GM12878 (cell line): ENCODE measurements around the gene OR13J1. TPM values are rescaled to one million over a fixed set of nuclear protein-coding genes. Genes with fewer than 3 reads are reported as not detected.

Experiments used
- ATAC-seq: fragments of 200-7000 bp; cut with Tn5 transposase; 3 replicates; pipeline ENCODE4 v1.9.1; 2020; ENCODE audit warnings: mild to moderate bottlenecking, moderate library complexity
- BruUV-seq: library from RNA; stranded (reverse); fragments of 400-500 nt; replicated peaks from 2 replicates; lab custom pipeline; 2021; lab: Mats Ljungman, UMichigan
- CTCF ChIA-PET: fragments of 300-600 bp; sonication (Branson Sonifier 250); formaldehyde crosslinking; extraction: SDS; loops from one replicate; lab custom pipeline; 2021; ENCODE audit warnings: inconsistent platforms; lab: Yijun Ruan, JAX
- POLR2A ChIA-PET: fragments of 350-600 bp; formaldehyde crosslinking; extraction: SDS; loops from one replicate; lab custom pipeline; 2021; ENCODE audit warnings: inconsistent platforms; lab: Charles Lee
- RAD21 ChIA-PET: fragments of 300-600 bp; sonication (Branson Sonifier 250); formaldehyde crosslinking; loops from one replicate; lab custom pipeline; 2023; ENCODE audit warnings: antibody characterized with exemption; ENCODE audit not compliant: unreplicated experiment; lab: Charles Lee
- SMC1A ChIA-PET: fragments of 300-600 bp; sonication (Branson Sonifier 250); formaldehyde crosslinking; loops from one replicate; lab custom pipeline; 2023; ENCODE audit not compliant: unreplicated experiment, uncharacterized antibody; lab: Charles Lee
- DNase-seq: peaks from one replicate; pipeline ENCODE4 v3.0.0-alpha.2; 2011; ENCODE audit warnings: low read depth, low spot score
- FAIRE-seq: peaks from 3 replicates; lab custom pipeline; 2011; peaks lifted over from hg19 to GRCh38; lab: Jason Lieb, UNC
- H2AFZ ChIP-seq: 2 replicates; pipeline ENCODE4 v1.6.0; 2011; ENCODE audit warnings: low read depth, low read length, control low read depth; ENCODE audit not compliant: control insufficient read depth
- H3K27ac ChIP-seq: 2 replicates; pipeline ENCODE4 v1.5.1; 2011; ENCODE audit warnings: control low read depth; ENCODE audit not compliant: control insufficient read depth, insufficient read depth
- H3K27me3 ChIP-seq, 2 experiments: replicated peaks in 1 of 2; 2 replicates each; pipeline versions ENCODE4 v1.6.0 to v1.6.1; 2011; ENCODE audit warnings: low read length in 1 of 2; ENCODE audit not compliant: control insufficient read depth in 2 of 2, insufficient read depth in 2 of 2
- H3K36me3 ChIP-seq, 2 experiments: 2 replicates each; pipeline ENCODE4 v1.5.1; 2011; ENCODE audit warnings: low read length in 1 of 2; ENCODE audit not compliant: control insufficient read depth in 2 of 2, insufficient read depth in 2 of 2
- H3K4me1 ChIP-seq: 2 replicates; pipeline ENCODE4 v1.6.1; 2011; ENCODE audit warnings: mild to moderate bottlenecking, low read length, moderate library complexity, mixed read lengths; ENCODE audit not compliant: control insufficient read depth, insufficient read depth
- H3K4me2 ChIP-seq: 2 replicates; pipeline ENCODE4 v1.6.0; 2011; ENCODE audit warnings: control low read depth; ENCODE audit not compliant: control insufficient read depth, insufficient read depth
- H3K4me3 ChIP-seq: fragments of 200-600 bp; sonication (generic); 2 replicates; pipeline ENCODE4 v1.5.1; 2016
- H3K79me2 ChIP-seq: 2 replicates; pipeline ENCODE4 v1.6.0; 2011; ENCODE audit warnings: low read length; ENCODE audit not compliant: control insufficient read depth, insufficient read depth
- H3K9ac ChIP-seq: 2 replicates; pipeline ENCODE4 v1.8.0; 2011; ENCODE audit warnings: low read length, control low read depth, mixed read lengths; ENCODE audit not compliant: control insufficient read depth, insufficient read depth
- H3K9me3 ChIP-seq: replicated peaks from 3 replicates; pipeline ENCODE4 v1.5.1; 2011; ENCODE audit warnings: mild to moderate bottlenecking, low read length; ENCODE audit not compliant: control insufficient read depth, insufficient read depth
- H4K20me1 ChIP-seq: 2 replicates; pipeline ENCODE4 v1.6.0; 2011; ENCODE audit not compliant: control insufficient read depth, insufficient read depth
- ASH2L ChIP-seq: fragments of 300-600, 200-600 bp; sonication (generic); IDR thresholded peaks from 2 replicates; pipeline ENCODE4 v1.6.1; 2017; ENCODE audit warnings: low read depth, mild to moderate bottlenecking, borderline replicate concordance
- CBX5 ChIP-seq: sonication (generic); IDR thresholded peaks from 2 replicates; pipeline ENCODE4 v1.6.1; 2016; ENCODE audit warnings: low read depth, moderate library complexity, mild to moderate bottlenecking, inconsistent platforms
- ETV6 ChIP-seq, 2 experiments: fragments of 450-650 bp in 1 of 2; IDR thresholded peaks in 1 of 2; conservative IDR thresholded peaks in 1 of 2; 2 replicates each; pipeline ENCODE4 v1.6.1; 2014; ENCODE audit warnings: antibody characterized with exemption in 1 of 2, borderline replicate concordance in 1 of 2, low read depth in 1 of 2, mild to moderate bottlenecking in 1 of 2, moderate library complexity in 1 of 2
- GABPA ChIP-seq: IDR thresholded peaks from 2 replicates; pipeline ENCODE4 v1.6.1; 2014; ENCODE audit warnings: antibody characterized with exemption, low read depth, mild to moderate bottlenecking, inconsistent platforms
- GATAD2B ChIP-seq: fragments of 450-650 bp; conservative IDR thresholded peaks from 2 replicates; pipeline ENCODE4 v1.6.1; 2017; ENCODE audit warnings: low read depth, mild to moderate bottlenecking, moderate library complexity
- HCFC1 ChIP-seq: fragments of 150-350 bp; IDR thresholded peaks from 2 replicates; pipeline ENCODE4 v1.6.1; 2014; ENCODE audit warnings: low read length
- IKZF2 ChIP-seq, 2 experiments: fragments of 450-650 bp; IDR thresholded peaks; 2 replicates each; pipeline ENCODE4 v1.6.1; 2017; ENCODE audit warnings: mild to moderate bottlenecking in 2 of 2, moderate library complexity in 2 of 2
- MAX ChIP-seq: IDR thresholded peaks from 2 replicates; pipeline ENCODE4 v1.6.1; 2012; ENCODE audit warnings: low read depth, low read length, improper control_type of control experiment
- NFIC ChIP-seq: IDR thresholded peaks from 2 replicates; pipeline ENCODE4 v1.6.1; 2012; ENCODE audit warnings: low read depth, mild to moderate bottlenecking, inconsistent platforms, low read length, moderate library complexity
- NFXL1 ChIP-seq: fragments of 450-650 bp; IDR thresholded peaks from 2 replicates; pipeline ENCODE4 v1.6.1; 2017; ENCODE audit warnings: antibody characterized with exemption, mild to moderate bottlenecking, borderline replicate concordance
- NR2C1 ChIP-seq: fragments of 450-650 bp; IDR thresholded peaks from 2 replicates; pipeline ENCODE4 v1.6.1; 2017; ENCODE audit warnings: antibody characterized with exemption, mild to moderate bottlenecking, moderate library complexity
- SMARCA5 ChIP-seq: fragments of 450-650 bp; IDR thresholded peaks from 2 replicates; pipeline ENCODE4 v1.6.1; 2017; ENCODE audit warnings: mild to moderate bottlenecking
- SREBF2 ChIP-seq: IDR thresholded peaks from 2 replicates; pipeline ENCODE4 v1.6.1; 2012; ENCODE audit warnings: mild to moderate bottlenecking, low read length
- SRF ChIP-seq, 2 experiments: IDR thresholded peaks; 2 replicates each; pipeline ENCODE4 v1.6.1; 2011; ENCODE audit warnings: low read depth in 2 of 2, low read length in 2 of 2, mild to moderate bottlenecking in 1 of 2, moderate library complexity in 1 of 2
- TAF1 ChIP-seq: IDR thresholded peaks from 2 replicates; pipeline ENCODE4 v1.6.1; 2011; ENCODE audit warnings: mild to moderate bottlenecking, low read depth, low read length, borderline replicate concordance
- TBL1XR1 ChIP-seq: IDR thresholded peaks from 2 replicates; pipeline ENCODE4 v1.6.1; 2012; ENCODE audit warnings: low read depth, low read length, improper control_type of control experiment
- ZNF24 ChIP-seq: fragments of 450-650 bp; IDR thresholded peaks from 2 replicates; pipeline ENCODE4 v1.6.1; 2017; ENCODE audit warnings: antibody characterized with exemption, mild to moderate bottlenecking
- ZNF384 ChIP-seq: IDR thresholded peaks from 2 replicates; pipeline ENCODE4 v1.6.1; 2012; ENCODE audit warnings: low read depth, mild to moderate bottlenecking, low read length, improper control_type of control experiment, borderline replicate concordance
- ZSCAN29 ChIP-seq: fragments of 450-650 bp; IDR thresholded peaks from 2 replicates; pipeline ENCODE4 v1.6.1; 2017; ENCODE audit warnings: mild to moderate bottlenecking, moderate library complexity
- WGBS: methylation state at CpG from one replicate; pipeline ENCODE4 v1.1.6; 2016; ENCODE audit warnings: low lambda C conversion rate; ENCODE audit not compliant: insufficient replicate concordance, insufficient coverage; ENCODE audit errors: missing lambda C conversion rate; 5-methylcytosine and 5-hydroxymethylcytosine counted together
- in situ Hi-C: fragments of 300-500 bp; cut with MboI; formaldehyde crosslinking; loops from 9 replicates; pipeline ENCODE4 v1.14.3; 2018; ENCODE audit warnings: mixed read lengths
- intact Hi-C: fragments of 100-400 bp; cut with micrococcal nuclease; formaldehyde crosslinking; loops from one replicate; pipeline ENCODE4 v1.14.2; 2022; ENCODE audit not compliant: unreplicated experiment
- polyA plus RNA-seq, 11 experiments: library from polyadenylated mRNA; depleted of rRNA in 4 of 11; unstranded in 6 of 11; stranded (reverse) in 5 of 11; fragments of >200 nt; fragmentation: Nextera tagmentation in 4 of 11; fragmentation: Illumina TruSeq in 1 of 11; extraction: Ambion mirVana in 4 of 11; extraction: Trizol in 1 of 11; gene quantifications; 1 replicate in 1 of 11; 2 replicates in 10 of 11; pipeline versions ENCODE4 v1.2.1 to v1.2.3, GENCODE V29; 2011 to 2016; ENCODE audit warnings: inconsistent platforms in 2 of 11, missing spikeins in 2 of 11, low read depth in 1 of 11
- total RNA-seq, 4 experiments: library from RNA; depleted of rRNA in 3 of 4; stranded (reverse); fragments of >200 nt in 3 of 4; fragmentation: Illumina TruSeq in 1 of 4; extraction: Trizol in 1 of 4; gene quantifications; 2 replicates each; pipeline versions ENCODE4 v1.2.1 to v1.2.3, GENCODE V29; 2013 to 2021

The OR13J1 gene
- total and polyA plus RNA-seq, 10 of the 15 experiments (the other 5 are each of a cell fraction or from before 2014, with no cell fraction given): not detected

GRCh38 chr9:35918780-35919179, 48.6 kb upstream of the OR13J1 start:
- no TSS peak for BruUV-seq
- ChIA-PET RAD21 (no interaction called here), POLR2A (no interaction called here), CTCF (interaction anchor here (1.4 to 2.8 kb wide), 2 partner anchors 16 to 26 kb away, joined by 3 to 12 read pairs; no protein-coding TSS in a partner anchor), SMC1A (no interaction called here)
- H3K4me2 ChIP-seq: no peak overlapping the region
- no peak overlapping the region for H3K4me3 ChIP-seq
- TF ChIP-seq NFIC (no peak), GABPA (no peak), NFXL1 (no peak), SRF (IDR thresholded peaks at IDR 0.05; ENCODE audit: low read depth in 2 of 2, low read length in 2 of 2) (no peak), ZNF24 (no peak), ZSCAN29 (no peak), TAF1 (no peak), GATAD2B (no peak), TBL1XR1 (no peak), ASH2L (no peak), SREBF2 (no peak), SMARCA5 (no peak), HCFC1 (no peak), MAX (no peak), ZNF384 (no peak), IKZF2 (IDR thresholded peaks at IDR 0.05) (no peak), NR2C1 (no peak), ETV6 (conservative IDR thresholded peaks at IDR 0.05 in 1 of 2, IDR thresholded peaks at IDR 0.05 in 1 of 2; ENCODE audit: borderline replicate concordance in 1 of 2, low read depth in 1 of 2) (no peak), CBX5 (no peak)
- peaks cover 2% of the 10 kb centered on the region; the same call in 2 of the 3 replicates for H3K9me3 ChIP-seq
- WGBS: 21% methylated on average over 3 of the region's 3 CpGs
- no peak for DNase-seq
- H2AFZ ChIP-seq: no peak overlapping the region
- H3K4me1 ChIP-seq: no peaks in the 10 kb centered on the region
- no peaks in the 10 kb centered on the region for H4K20me1 ChIP-seq
- no peaks in the 10 kb centered on the region for H3K36me3 ChIP-seq
- no peak overlapping the region for H3K9ac ChIP-seq
- in situ Hi-C loops (no loop called here), intact Hi-C loops (no loop called here)
- FAIRE-seq: no peak
- H3K27ac ChIP-seq: no peak overlapping the region
- ATAC-seq: no peak
- no peaks in the 10 kb centered on the region; a peak in 1 of 4 replicates for H3K27me3 ChIP-seq
- no peaks in the 10 kb centered on the region for H3K79me2 ChIP-seq
